Fibroblast of upper back skin (primary cell): Measurements from ENCODE around the gene ADGRL2.
"Not testable (repeated sequence)": the region's sequence is repeated elsewhere in the genome, so short reads cannot be mapped to it uniquely, and the experiment has no call there.

Experiments used
- DNase-seq: peaks from one replicate; pipeline ENCODE4 v3.0.0-alpha.2; 2013

ADGRL2 gene

DNA sequence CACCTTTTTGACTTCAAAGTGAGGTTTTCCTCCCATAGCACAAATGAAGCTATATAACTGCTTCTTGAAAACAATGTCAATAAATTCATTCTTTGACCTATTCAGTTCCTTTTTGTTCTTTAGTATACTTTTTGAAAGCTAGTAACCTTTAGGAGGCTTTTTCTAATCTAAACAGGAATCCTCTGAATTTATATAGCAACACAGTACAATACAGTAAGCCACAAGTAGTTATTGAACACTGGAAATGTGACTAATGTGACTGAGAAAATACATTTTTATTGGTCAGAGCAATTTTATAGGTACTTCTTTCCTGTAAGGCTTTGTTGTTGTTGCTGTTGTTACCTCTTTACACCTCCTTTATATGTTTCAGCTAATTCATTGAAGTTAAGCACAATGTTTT, 49.8 kb downstream of the ADGRL2 start:
- DNase-seq: no peak

DNA sequence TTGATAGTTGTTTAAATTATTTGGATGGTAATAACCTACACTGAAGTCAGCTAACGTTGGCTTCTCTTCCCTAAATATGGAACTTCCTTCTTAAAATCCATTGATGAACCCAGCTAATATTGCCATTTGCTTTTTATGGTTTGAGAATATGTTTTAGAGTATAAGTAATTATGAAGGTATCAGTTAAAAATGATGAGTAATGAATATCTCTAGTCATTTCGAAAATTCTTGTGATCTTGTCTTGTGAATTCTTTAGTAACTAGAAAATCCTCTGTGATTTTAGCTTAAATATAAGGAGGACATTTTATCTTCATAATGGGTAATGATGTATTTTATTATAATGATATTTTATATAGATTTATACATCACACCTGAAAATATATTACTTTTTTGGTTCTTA, 50.5 kb downstream of the ADGRL2 start:
- no peak for DNase-seq

DNA sequence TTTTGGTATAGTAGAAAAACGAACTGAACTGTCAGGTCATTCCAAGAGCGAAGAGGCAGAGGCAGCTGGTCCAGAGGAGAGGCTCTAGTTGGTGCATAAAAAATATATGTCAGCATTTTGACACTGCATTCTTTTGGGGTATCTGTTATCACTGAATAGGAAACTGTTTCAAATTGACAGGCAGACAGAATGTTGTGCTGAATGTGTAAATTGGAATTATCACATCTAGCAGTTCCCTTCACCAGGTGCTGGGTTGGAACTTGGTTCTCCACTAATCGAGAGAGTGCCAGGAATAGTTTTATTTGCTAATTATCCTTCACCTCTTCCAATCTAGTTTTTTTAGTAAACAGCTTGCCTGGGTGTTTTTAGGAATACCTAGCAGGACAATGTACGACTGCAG, 52.2 kb downstream of the ADGRL2 start:
- DNase-seq: no peak

DNA sequence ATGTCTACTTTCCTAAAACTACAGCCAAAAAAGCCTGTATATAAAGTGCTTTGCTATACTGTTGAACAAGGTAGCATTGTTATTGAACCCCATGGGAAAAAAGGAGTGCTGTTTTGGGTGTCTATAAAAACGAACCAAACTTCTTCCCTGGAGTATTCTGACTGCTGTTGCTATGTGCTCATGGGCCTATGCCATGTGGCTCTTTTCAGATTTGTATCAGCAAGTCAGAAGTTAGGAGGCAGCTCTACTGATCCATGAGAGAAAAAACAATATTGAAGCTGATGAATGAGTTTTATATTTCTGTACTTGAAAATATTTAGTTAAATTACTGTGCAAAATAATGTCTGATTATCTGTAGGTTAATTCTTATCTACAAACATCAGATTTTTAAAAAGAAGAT, 66.5 kb downstream of the ADGRL2 start:
- DNase-seq: peak; percentile 12

DNA sequence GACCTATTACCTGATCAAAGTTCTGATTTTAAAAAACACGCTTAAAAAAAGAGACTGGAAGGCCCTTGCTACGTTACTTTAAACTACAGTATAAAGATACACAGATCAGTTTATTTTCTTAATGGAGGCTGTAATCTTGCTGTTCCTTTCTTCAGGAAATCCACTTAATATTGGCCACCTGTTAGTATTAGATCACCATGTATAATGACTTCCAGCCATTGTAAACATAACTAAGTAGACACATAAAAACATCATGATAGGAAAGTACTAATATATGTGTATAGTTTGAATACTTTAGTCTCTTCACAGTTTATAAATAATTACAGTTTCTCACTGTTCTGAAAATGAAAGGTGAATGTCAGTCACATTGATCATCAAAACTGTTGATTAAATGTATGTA, 68.6 kb downstream of the ADGRL2 start:
- no peak for DNase-seq

DNA sequence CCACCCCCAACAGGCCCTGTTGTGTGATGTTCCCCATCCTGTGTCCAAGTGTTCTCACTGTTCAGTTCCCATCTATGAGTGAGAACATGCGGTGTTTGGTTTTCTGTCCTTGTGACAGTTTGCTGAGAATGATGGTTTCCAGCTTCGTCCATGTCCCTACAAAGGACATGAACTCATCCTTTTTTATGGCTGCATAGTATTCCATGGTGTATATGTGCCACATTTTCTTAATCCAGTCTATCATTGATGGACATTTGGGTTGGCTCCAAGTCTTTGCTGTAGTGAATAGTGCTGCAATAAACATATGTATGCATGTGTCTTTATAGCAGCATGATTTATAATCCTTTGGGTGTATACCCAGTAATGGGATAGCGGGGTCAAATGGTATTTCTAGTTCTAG, 70.4 kb downstream of the ADGRL2 start:
- DNase-seq: not testable (repeated sequence)

DNA sequence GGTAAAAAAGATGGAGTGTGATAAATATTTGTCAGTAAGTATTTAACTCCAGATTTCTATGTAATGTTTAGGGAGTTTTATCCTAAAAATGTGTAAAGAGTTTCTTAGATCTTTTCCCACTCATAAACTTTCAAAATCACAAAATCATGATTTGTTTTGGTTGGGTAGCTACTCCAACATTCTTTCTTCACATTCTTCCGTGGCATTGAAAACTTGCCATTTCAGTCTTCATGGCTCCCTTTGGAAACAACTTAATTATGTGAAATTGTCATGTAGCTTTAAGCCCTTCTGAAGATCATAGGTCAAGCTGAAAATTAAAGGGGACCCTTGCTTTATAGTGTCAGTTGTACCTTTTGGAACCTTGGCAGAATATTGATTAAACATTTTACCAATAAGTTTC, 73.2 kb downstream of the ADGRL2 start:
- DNase-seq: peak; percentile 30

DNA sequence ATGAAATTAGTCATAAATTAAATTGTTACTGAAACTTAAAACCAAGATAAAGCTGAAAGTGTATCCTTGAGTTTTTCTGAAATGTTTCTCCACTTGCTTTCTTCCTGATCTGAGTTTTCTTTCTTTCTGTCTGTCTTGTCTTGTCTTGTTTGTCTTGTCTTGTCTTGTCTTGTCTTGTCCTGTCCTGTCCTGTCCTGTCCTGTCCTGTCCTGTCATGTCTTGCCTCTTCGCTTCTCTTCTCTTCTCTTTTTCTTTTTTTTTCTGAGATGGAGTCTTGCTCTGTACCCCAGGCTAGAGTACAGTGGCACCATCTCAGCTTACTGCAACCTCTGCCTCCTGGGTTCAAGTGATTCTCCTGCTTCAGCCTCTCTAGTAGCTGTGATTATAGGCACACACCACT, 73.7 kb downstream of the ADGRL2 start:
- no peak for DNase-seq

DNA sequence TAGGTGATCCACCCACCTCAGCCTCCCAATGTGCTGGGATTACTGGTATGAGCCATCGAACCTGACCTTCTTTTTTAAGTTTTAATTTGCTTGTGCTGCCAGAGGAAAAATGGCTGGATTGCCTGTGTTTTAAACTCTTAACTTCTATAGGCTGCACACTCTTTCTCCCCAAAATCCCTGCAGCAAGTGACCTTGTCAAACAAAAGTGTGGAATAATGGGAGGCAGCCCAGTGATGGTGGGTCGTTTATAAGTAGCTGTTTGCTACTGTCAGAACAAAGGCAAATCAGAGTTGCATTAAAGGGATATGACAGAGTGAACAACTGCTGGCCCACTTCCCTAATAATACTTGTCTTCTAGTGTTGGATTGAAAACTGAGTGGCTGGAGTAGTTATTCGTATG, 74.2 kb downstream of the ADGRL2 start:
- no peak for DNase-seq

DNA sequence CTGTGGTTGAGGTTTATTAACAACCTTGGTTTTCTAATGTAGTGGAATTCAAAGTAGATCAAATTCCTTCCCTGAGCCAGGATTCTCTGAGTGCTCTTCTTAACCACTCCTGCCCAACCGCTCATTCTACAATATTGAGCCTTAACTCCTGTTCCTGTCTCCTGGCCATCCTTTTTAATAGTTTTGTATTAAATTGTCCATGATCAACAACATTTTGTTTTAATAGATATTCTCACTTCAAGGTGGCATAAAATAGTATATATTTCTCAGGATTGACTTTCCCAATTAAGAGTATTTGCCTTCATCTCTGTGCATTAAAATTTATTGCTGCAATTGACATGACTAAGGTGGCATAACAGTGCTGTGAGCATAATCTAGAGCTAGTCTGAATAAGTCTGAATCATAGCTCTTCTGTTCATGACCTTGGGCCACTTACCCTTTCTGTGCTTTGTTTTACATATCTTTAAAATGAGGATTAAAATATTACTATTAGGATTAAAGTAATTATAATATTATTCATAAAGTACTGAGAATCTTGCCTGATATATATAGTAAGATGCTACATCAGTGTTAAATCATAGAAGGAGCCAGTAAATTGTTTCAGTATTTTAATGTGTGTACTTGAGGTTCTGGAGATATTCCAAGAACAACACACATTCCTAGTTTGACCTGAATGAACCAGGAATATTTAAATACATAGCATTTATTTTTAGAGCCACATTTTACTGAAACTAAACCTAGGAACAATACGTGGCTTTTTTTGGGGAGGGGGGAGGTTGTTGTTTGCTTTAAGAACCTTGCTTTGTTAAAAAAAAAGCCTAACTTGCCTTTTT, 76.4 kb downstream of the ADGRL2 start:
- peak; percentile 69 for DNase-seq

DNA sequence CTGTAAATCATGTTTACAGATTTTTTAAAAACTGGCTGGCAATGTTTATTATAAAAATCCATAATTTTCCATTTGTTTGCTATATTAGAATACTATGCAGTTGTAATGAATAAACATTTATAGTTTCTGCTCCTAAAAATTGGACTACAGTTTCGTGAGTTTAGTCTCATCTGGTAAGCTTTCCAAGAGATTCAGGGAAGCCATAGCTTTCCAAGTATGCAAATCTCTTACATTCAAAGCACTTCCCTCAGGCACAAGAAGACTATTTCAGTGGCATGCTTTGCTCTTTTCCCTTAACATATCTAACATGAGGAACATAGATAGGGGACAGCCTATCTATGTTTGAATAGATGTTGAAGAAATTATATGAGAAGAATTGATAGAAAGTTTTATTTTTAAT, 77.2 kb downstream of the ADGRL2 start:
- DNase-seq: no peak

DNA sequence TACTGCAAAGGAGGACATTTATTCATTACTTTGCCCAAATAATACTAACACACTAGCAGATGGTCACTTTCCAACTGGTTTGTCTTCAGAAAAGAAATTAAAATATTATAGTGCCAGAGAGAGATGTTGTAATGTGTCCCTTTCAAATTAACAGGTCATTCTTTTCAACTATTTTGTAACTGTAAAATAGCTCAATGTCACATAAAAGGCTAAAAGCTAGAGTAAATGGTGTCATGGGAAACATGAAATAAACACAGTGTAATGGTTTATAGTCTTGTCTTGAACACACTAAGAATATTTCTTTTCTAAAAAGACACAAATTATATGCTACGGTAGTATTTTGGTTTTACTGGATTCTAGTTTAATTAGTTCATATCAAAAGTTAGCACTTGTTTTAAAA, 77.8 kb downstream of the ADGRL2 start:
- DNase-seq: no peak

DNA sequence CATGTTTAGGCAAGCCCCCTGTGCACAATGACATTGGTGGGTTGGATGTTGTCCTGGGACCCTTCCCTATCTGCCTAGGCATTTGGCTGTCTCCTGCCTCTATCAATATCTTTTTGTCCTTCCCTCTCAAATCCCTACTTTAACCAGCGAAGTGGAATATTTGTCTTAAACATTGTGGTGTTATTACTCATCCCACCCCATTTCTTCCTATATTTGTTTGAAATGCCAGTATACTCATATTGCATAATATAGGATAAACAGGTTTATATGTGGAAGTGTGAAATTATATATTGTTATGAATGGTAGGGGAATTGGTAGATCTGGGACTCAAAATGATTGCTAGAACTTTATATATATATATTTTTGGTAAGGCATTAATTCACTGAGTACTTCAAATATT, 80.0 kb downstream of the ADGRL2 start:
- no peak for DNase-seq

DNA sequence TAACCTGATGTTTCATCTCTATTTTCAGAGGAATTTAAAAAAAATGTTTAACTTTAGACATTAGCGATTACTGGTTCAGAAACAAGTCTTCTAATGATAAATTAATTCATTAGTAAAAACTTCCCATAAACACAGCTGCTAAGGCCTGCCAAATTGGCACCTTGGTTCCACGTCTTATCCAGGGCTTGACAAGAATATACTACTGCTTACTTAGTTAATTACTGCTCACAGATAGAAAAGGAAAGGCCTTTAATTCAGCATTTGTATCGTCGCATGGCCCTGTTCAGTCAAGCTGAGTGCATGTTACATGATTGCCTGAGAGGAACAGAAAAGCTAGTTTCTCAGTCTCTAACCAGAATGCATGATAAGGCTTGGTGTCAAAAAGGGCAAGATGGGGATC, 84.6 kb downstream of the ADGRL2 start:
- DNase-seq: no peak

DNA sequence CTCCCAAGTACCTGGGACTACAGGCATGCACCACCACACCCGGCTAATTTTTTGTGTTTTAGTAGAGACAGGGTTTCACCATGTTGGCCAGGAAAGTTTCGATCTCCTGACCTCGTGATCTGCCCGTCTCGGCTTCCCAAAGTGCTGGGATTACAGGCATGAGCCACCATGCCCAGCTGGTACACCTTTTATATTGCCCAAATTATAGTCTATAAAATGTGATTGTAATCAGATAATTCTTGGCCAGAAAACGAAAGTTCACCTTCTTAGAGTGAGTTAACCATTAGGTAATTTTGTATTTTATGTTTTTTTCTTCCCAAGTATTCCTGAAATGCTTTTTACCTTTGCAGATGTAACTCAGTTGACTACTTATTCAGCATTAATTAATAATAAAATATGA, 85.6 kb downstream of the ADGRL2 start:
- DNase-seq: not testable (repeated sequence)

DNA sequence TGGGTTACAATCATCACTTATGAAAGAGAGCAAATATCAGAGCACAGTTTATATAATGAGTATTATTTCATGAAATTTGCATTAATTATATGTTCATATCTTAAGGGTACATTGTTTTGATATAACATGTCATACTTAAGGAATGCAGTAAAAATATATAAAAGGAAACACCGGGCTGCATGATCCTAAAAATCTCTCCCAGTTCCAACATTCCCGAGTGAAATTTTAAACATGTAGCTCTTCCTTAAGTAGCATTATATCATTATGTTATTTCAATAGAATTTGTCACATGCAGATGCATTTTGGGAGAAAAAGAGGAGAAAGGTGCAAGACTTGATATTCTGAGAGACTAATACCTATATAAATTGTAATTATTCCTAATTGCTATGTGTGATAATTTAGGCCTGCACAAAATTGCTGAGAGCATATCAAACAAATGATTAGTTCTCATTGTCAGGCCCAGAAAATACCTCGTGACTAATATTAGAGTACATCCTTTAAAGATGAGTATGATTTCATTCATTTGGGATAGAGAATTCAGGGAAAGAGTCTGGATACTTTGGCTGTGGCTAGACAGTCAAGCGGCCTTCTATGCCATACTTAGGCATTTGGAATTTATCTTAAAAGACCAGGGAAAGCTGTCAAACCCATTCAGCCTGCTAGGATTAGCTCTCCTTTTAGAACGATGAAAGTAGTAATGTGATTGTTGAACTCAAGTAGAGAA, 86.8 kb downstream of the ADGRL2 start:
- peak; percentile 36 for DNase-seq

DNA sequence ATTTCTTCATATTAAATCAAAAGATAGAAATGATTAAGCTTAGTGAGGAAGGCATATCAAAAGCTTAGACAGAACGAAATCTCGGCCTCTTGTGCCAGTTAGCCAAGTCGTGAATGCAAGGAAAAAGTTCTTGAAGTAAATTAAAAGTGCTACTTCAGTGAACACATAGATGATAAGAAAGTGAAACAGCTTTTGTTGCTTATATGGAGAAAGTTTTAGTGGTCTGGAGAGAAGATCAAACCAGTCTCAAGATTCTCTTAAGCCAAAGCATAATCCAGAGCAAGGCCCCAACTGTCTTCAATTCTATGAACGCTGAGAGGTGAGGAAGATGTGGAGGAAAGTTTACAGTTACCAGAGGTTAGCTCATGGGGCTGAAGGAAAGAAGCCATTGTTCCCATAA, 88.4 kb downstream of the ADGRL2 start:
- DNase-seq: no peak

DNA sequence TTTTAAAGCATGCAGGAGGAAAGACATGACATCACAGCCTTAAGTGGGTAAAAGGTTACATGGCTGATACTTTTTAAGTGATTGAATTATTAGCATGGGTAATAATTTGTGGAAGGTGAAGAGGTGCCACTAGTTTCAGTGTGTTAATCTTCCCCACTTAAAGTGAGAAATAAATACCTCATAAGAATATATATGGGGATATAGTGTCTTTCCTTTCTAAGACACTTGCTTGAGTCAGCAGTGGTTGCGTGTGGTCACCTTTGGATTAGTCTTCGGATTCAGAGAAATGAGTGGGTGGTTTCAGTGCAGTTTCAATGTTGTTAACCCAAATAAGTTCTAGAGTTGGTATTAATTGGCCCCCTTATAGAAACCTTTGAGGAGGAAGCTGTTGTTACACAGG, 94.1 kb downstream of the ADGRL2 start:
- DNase-seq: no peak

DNA sequence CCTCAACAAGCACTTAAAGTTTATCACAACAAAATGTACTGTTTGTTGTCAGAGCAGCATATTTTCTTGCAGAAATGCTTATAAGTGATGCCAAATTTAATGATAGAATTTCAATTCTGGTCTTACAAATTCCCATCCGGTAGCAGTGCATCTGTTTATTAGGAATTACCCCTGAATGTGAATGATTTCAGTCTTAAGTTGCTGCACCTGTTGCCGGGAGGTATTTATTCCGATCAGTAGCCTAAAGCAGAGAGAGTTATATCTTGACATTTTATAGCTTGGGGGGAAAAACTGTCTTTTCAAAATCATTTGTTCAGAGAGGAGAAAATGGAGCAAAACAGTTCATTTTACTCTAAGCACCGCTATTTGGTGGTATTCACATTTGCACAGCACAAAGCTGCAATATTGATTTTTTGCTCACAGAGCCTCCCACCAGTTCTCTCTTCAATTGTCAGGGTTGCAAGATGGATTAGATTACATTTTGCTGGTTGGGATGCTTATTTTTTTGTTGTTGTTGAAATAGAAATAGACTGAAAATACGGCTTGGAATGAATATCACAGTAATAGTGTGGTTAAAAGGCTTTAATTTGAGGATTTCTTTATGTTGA, 98.6 kb downstream of the ADGRL2 start:
- no peak for DNase-seq

DNA sequence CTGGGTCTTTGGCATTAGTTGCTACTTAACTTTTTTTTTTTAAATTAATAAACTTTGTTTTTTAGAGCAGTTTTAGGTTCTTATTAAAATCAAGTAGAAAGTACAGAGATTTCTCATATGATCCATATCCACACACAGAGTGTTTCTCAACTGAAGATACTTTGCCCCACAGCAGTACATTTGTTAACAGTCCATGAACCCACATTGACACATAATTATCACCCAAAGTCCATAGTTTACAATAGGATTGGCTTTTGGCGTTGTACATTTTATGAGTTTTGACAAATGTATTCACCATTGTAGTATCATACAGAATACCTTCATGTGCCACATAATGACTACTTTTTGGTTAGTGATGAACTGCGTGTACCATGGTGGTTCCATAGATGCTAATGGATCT, 106.8 kb downstream of the ADGRL2 start:
- DNase-seq: no peak

DNA sequence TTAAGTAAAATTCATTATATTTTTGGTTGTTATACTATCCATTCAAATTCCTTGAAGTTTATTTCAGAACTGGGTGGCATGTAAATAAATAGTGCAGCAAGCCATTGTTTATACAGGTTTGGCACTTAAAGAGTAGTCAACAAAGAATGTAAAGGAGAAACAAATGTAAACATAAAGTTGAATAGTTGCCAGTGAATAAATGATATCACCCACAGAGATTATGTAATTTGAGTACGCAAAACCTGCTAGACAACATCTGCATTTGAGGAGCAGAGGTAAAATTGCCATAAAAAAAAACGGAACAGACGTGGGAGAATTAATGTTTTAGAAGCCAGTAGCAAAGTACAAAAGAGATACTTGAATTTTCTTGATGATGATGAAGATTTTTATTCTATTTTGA, 111.6 kb downstream of the ADGRL2 start:
- no peak for DNase-seq

DNA sequence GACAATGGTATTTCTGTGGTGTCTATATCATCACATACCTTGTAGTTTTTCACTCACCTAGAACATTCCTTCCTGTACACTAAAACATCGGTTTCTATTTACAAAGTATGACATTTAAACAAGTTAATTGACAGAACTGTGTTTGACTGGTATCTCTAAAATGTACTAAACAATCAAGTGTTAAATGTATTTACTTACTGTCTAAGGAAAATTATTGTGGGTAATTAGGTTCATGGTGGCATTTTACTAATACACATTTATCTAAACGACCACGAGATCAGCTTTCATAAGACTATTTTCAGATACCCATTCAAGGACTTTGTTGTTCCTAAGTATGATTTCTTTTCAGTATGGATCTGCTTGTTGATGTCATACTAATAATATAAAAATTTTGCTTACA, 115.2 kb downstream of the ADGRL2 start:
- DNase-seq: no peak

DNA sequence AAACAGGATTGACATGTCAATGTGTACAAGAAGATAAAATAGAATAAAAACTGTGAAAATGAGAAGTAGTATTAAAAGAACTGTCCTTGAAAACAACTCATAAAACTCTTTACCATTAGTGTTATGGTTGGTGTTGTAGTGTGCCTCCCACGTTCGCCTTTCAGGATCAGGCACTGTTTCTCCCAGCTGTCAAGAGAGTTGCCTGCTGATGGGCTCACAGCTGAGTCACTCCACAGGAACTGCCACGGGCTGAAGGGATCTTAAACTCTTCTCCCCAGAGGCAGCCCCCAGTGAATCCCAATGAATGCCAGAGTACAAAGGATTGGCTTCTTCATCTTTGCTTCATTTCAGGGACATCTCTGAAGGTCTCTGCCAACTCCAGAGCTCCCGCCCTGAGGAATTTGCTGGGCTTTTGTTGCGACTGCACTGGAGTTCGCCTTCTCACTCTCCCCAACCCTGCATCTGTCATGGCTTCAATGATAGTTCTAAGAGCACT, 119.6 kb downstream of the ADGRL2 start:
- peak; percentile 78 for DNase-seq

DNA sequence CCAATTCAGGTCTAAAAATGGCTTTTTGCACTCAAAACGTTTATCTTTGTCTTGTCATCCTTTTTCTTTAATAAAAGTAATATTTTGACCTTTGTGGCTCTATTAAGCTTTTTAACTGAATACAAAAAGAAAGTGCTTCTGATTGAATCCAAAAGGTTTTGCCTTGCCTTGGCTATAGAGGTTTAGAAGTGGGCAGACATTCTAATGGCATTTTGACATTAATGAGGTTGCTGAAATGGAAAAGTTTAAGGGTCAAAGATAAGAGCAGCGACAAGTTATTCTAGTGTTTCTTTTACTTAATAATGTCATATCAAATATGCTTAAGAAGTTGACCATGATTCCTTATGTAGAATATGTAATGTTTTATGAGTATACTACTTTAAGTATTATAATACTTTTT, 120.2 kb downstream of the ADGRL2 start:
- no peak for DNase-seq
